DND-41 (cell line): Measurements from ENCODE around the gene ADAMTSL3.

Source experiments
- ATAC-seq: fragments of 200-7000 bp; cut with Tn5 transposase; 3 replicates; pipeline ENCODE4 v1.9.1; 2021; ENCODE audit warnings: low read depth; ENCODE audit not compliant: insufficient read depth
- DNase-seq: peaks from one replicate; pipeline ENCODE4 v3.0.0-alpha.2; 2020
- H2AFZ ChIP-seq: 2 replicates; pipeline ENCODE4 v1.6.0; 2012; ENCODE audit warnings: low read depth, low read length
- H3K27ac ChIP-seq: 2 replicates; pipeline ENCODE4 v1.5.1; 2012; ENCODE audit warnings: low read length, inconsistent platforms
- H3K27me3 ChIP-seq: fragments of 200-600 bp; sonication (generic); 2 replicates; pipeline ENCODE4 v1.6.0; 2012; ENCODE audit warnings: low read length, mild to moderate bottlenecking, inconsistent platforms; ENCODE audit not compliant: insufficient read depth, poor library complexity
- H3K36me3 ChIP-seq: 2 replicates; pipeline ENCODE4 v1.5.1; 2012; ENCODE audit warnings: low read length, inconsistent platforms; ENCODE audit not compliant: insufficient read depth
- H3K4me1 ChIP-seq: 2 replicates; pipeline ENCODE4 v1.5.1; 2012; ENCODE audit warnings: mild to moderate bottlenecking, low read length; ENCODE audit not compliant: insufficient read depth
- H3K4me2 ChIP-seq: 2 replicates; pipeline ENCODE4 v1.6.0; 2012; ENCODE audit warnings: mild to moderate bottlenecking, moderate library complexity, low read length, inconsistent platforms; ENCODE audit not compliant: insufficient read depth
- H3K4me3 ChIP-seq, 2 experiments: fragments of 200-600 bp in 1 of 2; shearing (Covaris generic) in 1 of 2; 2 replicates each; pipeline ENCODE4 v1.5.1; 2012 to 2016; ENCODE audit warnings: inconsistent platforms in 2 of 2, low read length in 2 of 2, mild to moderate bottlenecking in 2 of 2, low read depth in 1 of 2, moderate library complexity in 1 of 2
- H3K79me2 ChIP-seq: 2 replicates; pipeline ENCODE4 v1.6.0; 2012; ENCODE audit warnings: low read length, inconsistent platforms; ENCODE audit not compliant: insufficient read depth
- H3K9ac ChIP-seq: 2 replicates; pipeline ENCODE4 v1.6.0; 2012; ENCODE audit warnings: low read depth, mild to moderate bottlenecking, inconsistent platforms, low read length, moderate library complexity
- H3K9me3 ChIP-seq: 2 replicates; pipeline ENCODE4 v1.5.1; 2012; ENCODE audit warnings: low read length, moderate library complexity, mild to moderate bottlenecking, inconsistent platforms; ENCODE audit not compliant: insufficient read depth, severe bottlenecking
- H4K20me1 ChIP-seq: 2 replicates; pipeline ENCODE4 v1.6.0; 2012; ENCODE audit warnings: low read length; ENCODE audit not compliant: insufficient read depth
- CTCF ChIP-seq: IDR thresholded peaks from 2 replicates; pipeline ENCODE4 v1.5.1; 2012; ENCODE audit warnings: borderline replicate concordance, low read length, moderate library complexity, mild to moderate bottlenecking; ENCODE audit not compliant: poor library complexity, severe bottlenecking; ENCODE audit errors: extremely low read depth
- EZH2 ChIP-seq: IDR thresholded peaks from 3 replicates; pipeline ENCODE4 v1.6.1; 2012; ENCODE audit warnings: borderline replicate concordance, low read depth, mild to moderate bottlenecking, moderate library complexity, low read length, inconsistent platforms; ENCODE audit not compliant: severe bottlenecking

ADAMTSL3 gene

GRCh38 chr15:83890587-83890986 lies 236.7 kb downstream of the ADAMTSL3 start:
- no peak for ATAC-seq
- TF ChIP-seq CTCF (no peak), EZH2 (no peak)
- DNase-seq: no peak
- no peak overlapping the region for H3K9ac ChIP-seq
- no peaks in the 10 kb centered on the region for H3K4me1 ChIP-seq
- no peaks in the 10 kb centered on the region for H3K79me2 ChIP-seq
- H2AFZ ChIP-seq: no peak overlapping the region
- no peaks in the 10 kb centered on the region for H3K27me3 ChIP-seq
- H3K4me2 ChIP-seq: no peak overlapping the region
- H3K4me3 ChIP-seq: no peak overlapping the region
- no peak overlapping the region for H3K27ac ChIP-seq
- no peaks in the 10 kb centered on the region for H3K36me3 ChIP-seq
- H3K9me3 ChIP-seq: no peaks in the 10 kb centered on the region
- H4K20me1 ChIP-seq: no peaks in the 10 kb centered on the region

GRCh38 chr15:83892498-83892897 lies 238.6 kb downstream of the ADAMTSL3 start:
- H3K4me3 ChIP-seq: no peak overlapping the region
- no peaks in the 10 kb centered on the region for H4K20me1 ChIP-seq
- H3K4me1 ChIP-seq: no peaks in the 10 kb centered on the region
- no peaks in the 10 kb centered on the region for H3K36me3 ChIP-seq
- no peak overlapping the region for H3K4me2 ChIP-seq
- DNase-seq (no peak), ATAC-seq (no peak)
- H3K9ac ChIP-seq: no peak overlapping the region
- TF ChIP-seq EZH2 (no peak), CTCF (no peak)
- H2AFZ ChIP-seq: no peak overlapping the region
- H3K27ac ChIP-seq: no peak overlapping the region
- no peaks in the 10 kb centered on the region for H3K79me2 ChIP-seq
- no peaks in the 10 kb centered on the region for H3K9me3 ChIP-seq
- no peaks in the 10 kb centered on the region for H3K27me3 ChIP-seq

GRCh38 chr15:83893308-83893707 lies 239.4 kb downstream of the ADAMTSL3 start:
- Histone ChIP-seq H3K4me2 (no peak overlapping the region), H3K4me1 (no peaks in the 10 kb centered on the region), H3K4me3 (no peak overlapping the region), H2AFZ (no peak overlapping the region), H3K36me3 (no peaks in the 10 kb centered on the region), H3K9ac (no peak overlapping the region), H3K27ac (no peak overlapping the region), H3K9me3 (no peaks in the 10 kb centered on the region), H4K20me1 (no peaks in the 10 kb centered on the region), H3K79me2 (no peaks in the 10 kb centered on the region), H3K27me3 (no peaks in the 10 kb centered on the region)
- ATAC-seq (no peak), DNase-seq (no peak)
- TF ChIP-seq EZH2 (no peak), CTCF (no peak)

- Histone ChIP-seq H3K4me1 (no peaks in the 10 kb centered on the region), H3K4me3 (no peak overlapping the region), H3K36me3 (no peaks in the 10 kb centered on the region), H4K20me1 (no peaks in the 10 kb centered on the region), H3K9ac (no peak overlapping the region), H3K79me2 (no peaks in the 10 kb centered on the region), H3K9me3 (no peaks in the 10 kb centered on the region), H3K4me2 (no peak overlapping the region), H3K27me3 (peaks cover 6% of the 10 kb centered on the region), H2AFZ (no peak overlapping the region), H3K27ac (no peak overlapping the region)
- TF ChIP-seq EZH2: no peak
- TF ChIP-seq CTCF: no peak
- ATAC-seq (no peak), DNase-seq (no peak)
Observed at GRCh38 chr15:83897037-83897436, 243.1 kb downstream of the ADAMTSL3 start.
